Fibroblast of gingiva (primary cell): ENCODE data around the gene FAM149A.
A peak's percentile ranks its signal among the peaks of the same experiment; 100 is the strongest.

Source experiments
- DNase-seq: peaks from one replicate; pipeline ENCODE4 v3.0.0-alpha.2; 2011; ENCODE audit warnings: low read depth

Gene FAM149A

GRCh38 chr4:186104114-186104889 is at the start of gene FAM149A:
Gene FAM149A, plus strand, starts transcription at chr4:186104704.
- no peak for DNase-seq

- no peak for DNase-seq
These were observed 46.1 kb upstream of the FAM149A start for GRCh38 chr4:186058253-186058979.

GRCh38 chr4:186058980-186059316 is 45.6 kb upstream of the FAM149A start:
- no peak for DNase-seq

GRCh38 chr4:186061921-186062320 is 42.6 kb upstream of the FAM149A start:
- no peak for DNase-seq

- DNase-seq, result peak; percentile 65
These were observed 36.6 kb upstream of the FAM149A start for GRCh38 chr4:186067757-186068385.

GRCh38 chr4:186068581-186069348 is 35.7 kb upstream of the FAM149A start, which contains the start of gene TLR3:
Gene TLR3, plus strand, starts transcription at chr4:186069156. Its CDS starts 7,464 bp downstream, at chr4:186076620.
- peak; percentile 10 for DNase-seq

GRCh38 chr4:186069729-186070128 is 34.8 kb upstream of the FAM149A start:
- no peak for DNase-seq

- no peak for DNase-seq
These were observed 32.0 kb upstream of the FAM149A start for GRCh38 chr4:186072516-186072915.

GRCh38 chr4:186074189-186074588 is 30.3 kb upstream of the FAM149A start:
- DNase-seq, result no peak

GRCh38 chr4:186078981-186079638 is 25.4 kb upstream of the FAM149A start:
- no peak for DNase-seq

- DNase-seq, result no peak
These were observed 24.8 kb upstream of the FAM149A start for GRCh38 chr4:186079694-186080093.

GRCh38 chr4:186081202-186081807 is 23.2 kb upstream of the FAM149A start:
- no peak for DNase-seq

GRCh38 chr4:186082221-186082620 is 22.3 kb upstream of the FAM149A start:
- no peak for DNase-seq

- no peak for DNase-seq
These were observed 16.0 kb upstream of the FAM149A start for GRCh38 chr4:186088523-186088922.

GRCh38 chr4:186092296-186092695 is 12.2 kb upstream of the FAM149A start:
- no peak for DNase-seq

- DNase-seq, result no peak
These were observed 9.1 kb upstream of the FAM149A start for GRCh38 chr4:186095406-186095805.

GRCh38 chr4:186096681-186097165 is 7.8 kb upstream of the FAM149A start:
- DNase-seq, result no peak

GRCh38 chr4:186097386-186097785 is 7.1 kb upstream of the FAM149A start:
- no peak for DNase-seq

GRCh38 chr4:186102931-186103330 is 1.6 kb upstream of the FAM149A start:
- no peak for DNase-seq

GRCh38 chr4:186104890-186105646 is 564 bp downstream of the FAM149A start:
- no peak for DNase-seq
